CD8-positive, alpha-beta memory T cell (primary cell): ENCODE data around the gene WDR76. TPM values are rescaled to one million over a fixed set of nuclear protein-coding genes. Genes with fewer than 3 reads are reported as not detected.
"Not testable (repeated sequence)": the region's sequence is repeated elsewhere in the genome, so short reads cannot be mapped to it uniquely, and the experiment has no call there.

Experiments used
- CTCF ChIA-PET: fragments of 350-600 bp; sonication (Branson Sonifier 250); formaldehyde crosslinking; loops from one replicate; lab custom pipeline; 2021; ENCODE audit warnings: antibody characterized with exemption; lab: Charles Lee
- POLR2A ChIA-PET: fragments of 350-600 bp; sonication (Branson Sonifier 250); formaldehyde crosslinking; loops from one replicate; lab custom pipeline; 2021; ENCODE audit warnings: antibody characterized with exemption; lab: Charles Lee
- DNase-seq, 5 donors: peaks; one replicate each; pipeline versions ENCODE4 v3.0.0 to v3.0.0-alpha.2; 2020 to 2022; ENCODE audit warnings: mixed read lengths in 1 of 5
- H3K27ac ChIP-seq: one replicate; pipeline ENCODE4 v1.7.0; 2013; ENCODE audit warnings: low read depth, mild to moderate bottlenecking, low read length, moderate library complexity
- H3K27me3 ChIP-seq: 2 replicates; pipeline ENCODE4 v1.7.0; 2013; ENCODE audit warnings: low read length, mild to moderate bottlenecking; ENCODE audit not compliant: insufficient read depth, poor library complexity, severe bottlenecking
- H3K36me3 ChIP-seq: 2 replicates; pipeline ENCODE4 v1.7.0; 2013; ENCODE audit warnings: mild to moderate bottlenecking, low read length, moderate library complexity; ENCODE audit not compliant: insufficient read depth
- H3K4me1 ChIP-seq: 2 replicates; pipeline ENCODE4 v1.7.0; 2013; ENCODE audit warnings: mild to moderate bottlenecking, low read length, moderate library complexity; ENCODE audit not compliant: insufficient read depth
- H3K4me3 ChIP-seq: 2 replicates; pipeline ENCODE4 v1.7.0; 2013; ENCODE audit warnings: mild to moderate bottlenecking, low read length
- H3K9me3 ChIP-seq: 2 replicates; pipeline ENCODE4 v1.7.0; 2013; ENCODE audit warnings: mild to moderate bottlenecking, low read length
- H3K27ac Mint-ChIP-seq, 8 donors: one replicate each; pipeline ENCODE4 v1.8.0; 2020 to 2021; ENCODE audit warnings: mixed read lengths in 8 of 8, mild to moderate bottlenecking in 6 of 8, inconsistent platforms in 3 of 8, moderate library complexity in 3 of 8
- H3K27me3 Mint-ChIP-seq, 2 donors: one replicate each; pipeline ENCODE4 v1.8.0; 2020 to 2021; ENCODE audit warnings: mixed read lengths in 2 of 2, mild to moderate bottlenecking in 1 of 2, moderate library complexity in 1 of 2
- H3K36me3 Mint-ChIP-seq, 3 donors: one replicate each; pipeline ENCODE4 v1.8.0; 2020 to 2021; ENCODE audit warnings: mixed read lengths in 3 of 3, inconsistent platforms in 1 of 3, mild to moderate bottlenecking in 1 of 3
- H3K4me1 Mint-ChIP-seq, 3 donors: one replicate each; pipeline ENCODE4 v1.8.0; 2020 to 2021; ENCODE audit warnings: mixed read lengths in 3 of 3, inconsistent platforms in 1 of 3, mild to moderate bottlenecking in 1 of 3
- H3K4me3 Mint-ChIP-seq, 7 donors: one replicate each; pipeline ENCODE4 v1.8.0; 2020 to 2021; ENCODE audit warnings: mixed read lengths in 7 of 7, mild to moderate bottlenecking in 6 of 7, moderate library complexity in 4 of 7, inconsistent platforms in 2 of 7
- H3K9me3 Mint-ChIP-seq, 5 donors: one replicate each; pipeline ENCODE4 v1.8.0; 2020 to 2022; ENCODE audit warnings: mixed read lengths in 5 of 5, mild to moderate bottlenecking in 3 of 5, moderate library complexity in 2 of 5, inconsistent platforms in 1 of 5
- polyA plus RNA-seq: library from polyadenylated mRNA; unstranded; fragments of 300-500 nt; fragmentation: Illumina TruSeq; gene quantifications from one replicate; pipeline ENCODE4 v1.2.3, GENCODE V29; 2021
- total RNA-seq, 2 experiments: library from RNA; stranded (reverse); gene quantifications; one replicate each; pipeline ENCODE4 v1.2.3, GENCODE V29; 2021

WDR76 gene
- total and polyA plus RNA-seq, 3 experiments from 2014 or later, result 7.5 to 75.6 (median 71.4) TPM

DNA sequence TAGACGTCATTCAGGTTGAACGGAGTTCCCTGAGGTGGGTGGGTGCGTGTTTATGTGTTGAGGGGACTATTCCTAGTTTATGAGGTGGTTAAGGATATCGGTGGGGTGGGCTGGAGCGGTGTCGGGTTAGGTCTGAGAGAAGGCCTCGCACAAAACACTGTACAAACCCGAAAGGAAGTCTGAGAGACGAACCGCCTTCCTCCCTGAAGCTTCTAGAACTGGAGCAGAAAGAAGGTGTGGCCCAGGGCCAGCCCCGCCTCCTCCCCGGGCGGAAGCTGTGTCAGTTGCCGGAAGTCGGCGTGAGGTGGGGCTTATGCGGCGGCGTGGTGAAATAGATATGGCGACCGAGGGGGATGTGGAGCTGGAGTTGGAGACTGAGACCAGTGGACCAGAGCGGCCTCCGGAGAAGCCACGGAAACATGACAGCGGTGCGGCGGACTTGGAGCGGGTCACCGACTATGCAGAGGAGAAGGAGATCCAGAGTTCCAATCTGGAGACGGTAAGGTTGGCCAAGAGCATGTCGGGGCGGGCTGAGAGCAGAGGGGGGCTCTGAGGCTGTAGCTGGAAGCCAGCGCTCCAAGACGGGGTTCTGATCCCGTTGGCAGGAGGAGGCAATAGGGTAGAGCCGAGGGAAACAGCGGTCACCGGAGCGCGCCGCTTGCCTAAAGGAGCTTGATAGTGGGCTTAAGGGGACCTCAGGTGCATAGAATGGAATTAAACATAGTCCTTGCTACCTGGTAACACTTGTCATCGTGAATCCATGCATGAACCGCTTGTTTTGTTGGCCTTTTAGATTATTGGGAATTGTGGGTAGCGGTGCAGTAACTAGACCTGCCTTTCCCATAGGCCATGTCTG lies 26.3 kb upstream of the WDR76 start, which contains the start of gene HYPK:
HYPK (plus strand) TSS at position 314 of the 856 bp plus-strand sequence; CDS start at position 338, 24 bp downstream.
- H3K9me3 ChIP-seq, result no peaks in the 10 kb centered on the region
- DNase-seq, result peak; percentile 88 to 94 (median 89)
- peaks cover 0 to 76% (median 7%) of the 10 kb centered on the region in 3 donors for H3K36me3 Mint-ChIP-seq
- H3K4me1 Mint-ChIP-seq, result peaks cover 37 to 58% (median 51%) of the 10 kb centered on the region in 3 donors
- H3K27me3 ChIP-seq, result no peaks in the 10 kb centered on the region
- no peaks in the 10 kb centered on the region for H3K9me3 Mint-ChIP-seq
- ChIA-PET POLR2A (interaction anchor here (0.5 to 1.8 kb wide), 8 partner anchors 8 to 759 kb away, joined by 3 to 18 read pairs (median 3); partner anchors contain the start of genes ELL3, MFAP1, SERF2 and TUBGCP4), CTCF (interaction anchor here (0.9 to 2.0 kb wide), 6 partner anchors 8 to 34 kb away, joined by 3 to 8 read pairs (median 4); partner anchors contain the start of genes ELL3, MFAP1 and SERF2)
- H3K27ac ChIP-seq, result peak within 1 kb of the TSS; percentile 89
- peaks cover 20% of the 10 kb centered on the region for H3K4me1 ChIP-seq
- peak within 1 kb of the TSS; percentile 86 to 100 (median 98) for H3K27ac Mint-ChIP-seq
- no peaks in the 10 kb centered on the region for H3K27me3 Mint-ChIP-seq
- peaks cover 34% of the 10 kb centered on the region for H3K36me3 ChIP-seq
- H3K4me3 Mint-ChIP-seq, result peak within 1 kb of the TSS; percentile 94 to 100 (median 97)
- peak within 1 kb of the TSS; percentile 88 for H3K4me3 ChIP-seq

DNA sequence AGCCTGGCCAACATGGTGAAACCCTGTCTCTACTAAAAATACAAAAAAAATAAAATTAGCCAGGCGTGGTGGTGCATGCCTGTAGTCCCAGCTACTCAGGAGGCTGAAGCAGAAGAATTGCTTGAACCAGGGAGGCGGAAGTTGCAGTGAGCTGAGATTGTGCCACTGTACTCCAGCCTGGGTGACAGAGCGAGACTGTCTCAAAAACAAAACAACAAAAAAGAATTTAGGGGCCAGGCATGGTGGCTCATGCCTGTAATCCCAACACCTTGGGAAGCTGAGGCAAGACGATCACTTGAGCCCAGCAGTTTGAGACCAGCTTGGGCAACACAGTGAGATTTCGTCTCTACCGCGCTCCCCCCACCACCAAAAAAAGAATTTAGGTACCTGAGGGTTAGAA lies 24.1 kb upstream of the WDR76 start:
- peak overlapping the region in 1 of 7 donors; percentile 18 for H3K4me3 Mint-ChIP-seq
- H3K27ac ChIP-seq, H3K9me3 Mint-ChIP-seq, H3K4me3 ChIP-seq, H3K27ac Mint-ChIP-seq, H3K9me3 ChIP-seq, H3K27me3 ChIP-seq, CTCF ChIA-PET, H3K27me3 Mint-ChIP-seq, DNase-seq: not testable (repeated sequence)
- POLR2A ChIA-PET, result interaction anchor here (1.0 kb wide), 1 partner anchor 22 kb away, joined by 3 read pairs; the partner anchor contains the start of gene MFAP1
- H3K36me3 Mint-ChIP-seq, result peaks cover 6 to 75% (median 18%) of the 10 kb centered on the region in 3 donors
- peaks cover 39% of the 10 kb centered on the region for H3K36me3 ChIP-seq
- peaks cover 19% of the 10 kb centered on the region for H3K4me1 ChIP-seq
- peaks cover 29 to 40% (median 36%) of the 10 kb centered on the region in 3 donors for H3K4me1 Mint-ChIP-seq

DNA sequence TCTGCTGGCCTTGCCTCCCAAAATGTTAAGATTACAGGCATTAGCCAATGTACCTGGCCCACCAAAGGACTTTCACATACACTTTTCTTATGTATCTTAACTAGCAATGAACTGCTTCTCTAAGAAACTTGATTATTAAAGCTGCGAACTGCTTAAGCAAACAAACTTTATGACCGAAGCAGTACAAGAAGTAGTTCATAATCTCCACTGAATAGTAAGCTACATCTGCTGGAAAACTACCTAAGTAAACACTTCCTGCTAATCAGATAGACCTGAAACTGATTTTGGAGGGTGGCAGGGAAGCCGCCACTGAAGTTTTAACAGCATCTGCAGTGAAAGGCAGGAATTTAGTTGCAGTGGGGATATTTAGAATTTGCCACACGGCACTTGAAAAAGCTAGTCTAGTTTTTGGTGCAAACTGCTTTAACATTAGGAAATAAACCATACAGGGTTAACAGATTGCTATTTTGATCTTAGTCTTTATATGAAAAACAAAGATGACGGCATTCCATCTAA lies 18.3 kb upstream of the WDR76 start:
- ChIA-PET CTCF (interaction anchor here (0.9 kb wide), 1 partner anchor 32 kb away, joined by 3 read pairs; the partner anchor contains the start of gene ELL3), POLR2A (interaction anchor here (0.7 kb wide), 1 partner anchor 12 kb away, joined by 4 read pairs; no protein-coding TSS in a partner anchor)
- Histone ChIP-seq H3K9me3 (no peaks in the 10 kb centered on the region), H3K36me3 (peaks cover 59% of the 10 kb centered on the region), H3K4me3 (no peak overlapping the region), H3K27ac (no peak overlapping the region), H3K27me3 (no peaks in the 10 kb centered on the region), H3K4me1 (no peaks in the 10 kb centered on the region)
- no peak for DNase-seq
- Mint-ChIP-seq H3K9me3 (no peaks in the 10 kb centered on the region), H3K27me3 (no peaks in the 10 kb centered on the region), H3K27ac (peak overlapping the region in 1 of 8 donors; percentile 61), H3K36me3 (peaks cover 10 to 86% (median 31%) of the 10 kb centered on the region in 3 donors), H3K4me1 (peaks cover 0 to 2% (median 0%) of the 10 kb centered on the region in 3 donors), H3K4me3 (no peak overlapping the region)

DNA sequence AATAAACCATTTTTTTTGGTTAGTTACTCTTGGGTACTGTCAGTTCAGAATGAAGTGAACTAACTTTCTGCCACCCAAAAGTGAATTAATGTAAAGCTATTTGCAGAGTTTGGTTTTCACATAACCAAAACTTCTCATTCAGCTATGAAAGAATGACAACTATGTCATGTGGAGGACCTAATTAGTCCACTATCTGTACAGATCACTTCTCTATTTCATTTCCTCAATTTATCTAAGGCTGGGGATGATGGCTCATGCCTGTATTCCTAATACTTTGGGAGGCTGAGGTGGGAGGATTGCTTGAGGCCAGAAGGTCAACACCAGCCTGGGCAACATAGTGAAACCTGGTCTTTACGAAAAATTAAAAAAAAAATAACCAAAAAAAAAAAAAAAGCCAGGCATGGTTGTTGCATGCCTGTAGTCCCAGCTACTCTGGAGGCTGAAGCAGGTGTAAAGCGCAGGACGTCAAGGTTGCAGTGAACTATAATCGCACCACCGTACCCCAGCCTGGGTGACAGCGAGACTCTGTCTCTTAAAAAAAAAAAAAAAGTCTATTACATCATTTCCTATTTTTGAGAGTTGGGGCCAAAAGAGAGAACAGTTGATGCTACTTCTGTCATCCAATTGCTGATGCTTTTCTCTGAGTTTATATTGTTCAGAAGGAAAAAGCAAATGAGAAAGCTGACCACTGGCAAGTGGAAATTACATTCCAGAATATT lies 17.7 kb upstream of the WDR76 start:
- POLR2A ChIA-PET, result interaction anchor here (0.6 to 1.0 kb wide), 3 partner anchors 10 to 56 kb away, joined by 3 to 4 read pairs (median 4); no protein-coding TSS in a partner anchor

DNA sequence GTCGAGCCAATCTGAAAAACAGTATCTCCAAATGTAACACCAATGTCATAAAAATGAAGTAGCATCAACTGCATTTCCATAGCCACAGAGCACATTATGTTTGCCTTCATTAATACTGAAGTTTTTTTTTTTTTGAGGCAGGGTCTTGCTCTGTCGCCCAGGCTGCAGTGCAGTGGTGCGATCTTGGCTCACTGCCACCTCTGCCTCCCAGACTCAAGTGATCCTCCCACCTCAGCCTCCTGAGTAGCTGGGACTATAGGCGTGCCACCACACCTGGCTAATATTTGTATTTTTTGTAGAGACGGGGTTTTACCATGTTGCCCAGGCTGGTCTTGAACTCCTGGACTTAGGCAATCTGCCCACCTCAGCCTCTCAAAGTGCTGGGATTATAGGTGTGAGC lies 11.7 kb upstream of the WDR76 start:
- CTCF ChIA-PET, result interaction anchor here (0.9 kb wide), 1 partner anchor 38 kb away, joined by 3 read pairs; the partner anchor contains the start of gene ELL3
- Mint-ChIP-seq H3K36me3 (peaks cover 12 to 69% (median 24%) of the 10 kb centered on the region in 3 donors), H3K27ac (peak overlapping the region in 3 of 8 donors; percentile 10 to 77 (median 66)), H3K4me1 (peaks cover 10 to 12% (median 11%) of the 10 kb centered on the region in 3 donors)
- H3K9me3 Mint-ChIP-seq, H3K4me3 ChIP-seq, H3K4me3 Mint-ChIP-seq, H3K27me3 ChIP-seq, DNase-seq, H3K4me1 ChIP-seq, H3K9me3 ChIP-seq, POLR2A ChIA-PET, H3K27ac ChIP-seq, H3K27me3 Mint-ChIP-seq: not testable (repeated sequence)
- peaks cover 45% of the 10 kb centered on the region for H3K36me3 ChIP-seq

More for the DNA sequence above, 17.7 kb upstream of the WDR76 start:
- peak overlapping the region in 1 of 8 donors; percentile 33 for H3K27ac Mint-ChIP-seq
- Histone ChIP-seq H3K27ac (no peak overlapping the region), H3K9me3 (no peaks in the 10 kb centered on the region), H3K4me3 (no peak overlapping the region), H3K4me1 (no peaks in the 10 kb centered on the region), H3K36me3 (peaks cover 65% of the 10 kb centered on the region), H3K27me3 (no peaks in the 10 kb centered on the region)
- H3K4me3 Mint-ChIP-seq, result no peak overlapping the region
- peaks cover 10 to 89% (median 31%) of the 10 kb centered on the region in 3 donors for H3K36me3 Mint-ChIP-seq
- H3K9me3 Mint-ChIP-seq, result no peaks in the 10 kb centered on the region
- DNase-seq, result no peak
- CTCF ChIA-PET, result interaction anchor here (0.9 kb wide), 1 partner anchor 32 kb away, joined by 3 read pairs; the partner anchor contains the start of gene ELL3
- no peaks in the 10 kb centered on the region for H3K27me3 Mint-ChIP-seq
- peaks cover 0 to 2% (median 0%) of the 10 kb centered on the region in 3 donors for H3K4me1 Mint-ChIP-seq

DNA sequence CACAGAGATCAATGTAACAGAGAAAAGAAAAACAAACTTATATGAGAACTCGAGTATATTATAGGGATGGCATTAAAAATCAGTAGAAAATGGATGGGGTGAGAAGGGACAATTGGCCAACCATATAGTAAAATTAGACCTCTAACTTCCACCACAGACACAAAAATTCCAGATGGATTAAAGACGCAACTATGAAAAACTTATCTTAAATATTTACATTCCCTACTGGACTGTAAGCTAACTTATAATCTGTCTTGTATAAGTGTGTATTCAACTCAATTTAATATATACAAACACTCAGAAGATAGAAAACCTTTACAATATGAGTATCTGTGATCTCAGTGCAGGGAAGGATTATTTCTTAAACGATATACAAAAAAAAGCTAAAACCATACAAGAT lies 5.3 kb upstream of the WDR76 start:
- Mint-ChIP-seq H3K27ac (peak overlapping the region; percentile 30 to 81 (median 56)), H3K4me3 (peak overlapping the region; percentile 3 to 80 (median 38)), H3K27me3 (peaks cover 0 to 1% of the 10 kb centered on the region in 2 donors), H3K4me1 (peaks cover 37 to 62% (median 48%) of the 10 kb centered on the region in 3 donors), H3K36me3 (peaks cover 0 to 32% (median 7%) of the 10 kb centered on the region in 3 donors), H3K9me3 (no peaks in the 10 kb centered on the region)
- no peak for DNase-seq
- CTCF ChIA-PET, result interaction anchor here (1.0 to 1.6 kb wide), 3 partner anchors 9 to 21 kb away, joined by 3 to 4 read pairs (median 3); partner anchors contain the start of gene HYPK
- Histone ChIP-seq H3K9me3 (no peaks in the 10 kb centered on the region), H3K27me3 (no peaks in the 10 kb centered on the region), H3K36me3 (peaks cover 11% of the 10 kb centered on the region), H3K27ac (no peak overlapping the region), H3K4me3 (no peak overlapping the region), H3K4me1 (peaks cover 41% of the 10 kb centered on the region)
- POLR2A ChIA-PET, result interaction anchor here (0.6 kb wide), 1 partner anchor 535 kb away, joined by 3 read pairs; no protein-coding TSS in a partner anchor
